GM12864 (cell line): ENCODE results near the gene PDE4DIP.
"Not testable (repeated sequence)": the region's sequence is repeated elsewhere in the genome, so short reads cannot be mapped to it uniquely, and the experiment has no call there.

Experiments
- DNase-seq: peaks from one replicate; pipeline ENCODE4 v3.0.0-alpha.2; 2011; ENCODE audit warnings: low read depth
- H3K4me3 ChIP-seq: 2 replicates; pipeline ENCODE4 v1.5.1; 2011; ENCODE audit warnings: mild to moderate bottlenecking, low read depth, low read length, control low read depth

The PDE4DIP gene

DNA sequence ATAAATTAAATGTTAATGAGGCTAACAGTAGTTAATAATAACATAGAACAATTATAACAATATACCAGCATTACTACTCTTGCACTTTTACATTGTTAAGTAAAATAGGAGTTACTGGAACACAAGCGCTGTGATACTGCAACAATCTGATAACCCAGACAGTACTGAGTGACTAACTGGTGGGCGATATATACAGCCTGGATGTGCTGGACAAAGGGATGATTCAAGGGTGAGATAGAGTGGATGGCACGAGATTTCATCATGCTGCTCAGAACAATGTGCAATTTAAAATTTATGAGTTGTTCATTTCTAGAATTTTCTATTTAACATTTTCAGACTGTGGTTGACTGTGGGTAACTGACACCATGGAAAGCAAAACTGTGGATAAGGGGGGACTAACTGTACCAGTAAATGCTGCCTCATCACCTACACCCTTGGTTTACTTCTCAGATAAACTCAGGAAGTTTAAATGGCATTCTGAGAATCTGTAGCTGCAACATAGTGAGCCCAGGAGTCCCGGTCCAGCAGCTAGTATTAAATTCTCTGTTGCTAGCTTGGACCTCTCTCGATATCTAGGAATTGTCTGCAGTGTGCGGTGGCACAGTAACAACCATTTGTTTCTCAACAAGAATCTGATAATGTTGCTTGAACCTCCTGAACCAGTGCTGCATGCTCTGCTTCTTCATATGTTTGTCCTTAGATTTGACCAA lies 24.9 kb downstream of the PDE4DIP start:
- not testable (repeated sequence) for DNase-seq, H3K4me3 ChIP-seq

- not testable (repeated sequence) for DNase-seq
Observed at GRCh38 chr1:148869634-148869961, 25.4 kb downstream of the PDE4DIP start.

GRCh38 chr1:148874408-148875388 lies 30.5 kb downstream of the PDE4DIP start:
- not testable (repeated sequence) for DNase-seq, H3K4me3 ChIP-seq

More at GRCh38 chr1:148869634-148869961, 25.4 kb downstream of the PDE4DIP start:
- H3K4me3 ChIP-seq = not testable (repeated sequence)

DNA sequence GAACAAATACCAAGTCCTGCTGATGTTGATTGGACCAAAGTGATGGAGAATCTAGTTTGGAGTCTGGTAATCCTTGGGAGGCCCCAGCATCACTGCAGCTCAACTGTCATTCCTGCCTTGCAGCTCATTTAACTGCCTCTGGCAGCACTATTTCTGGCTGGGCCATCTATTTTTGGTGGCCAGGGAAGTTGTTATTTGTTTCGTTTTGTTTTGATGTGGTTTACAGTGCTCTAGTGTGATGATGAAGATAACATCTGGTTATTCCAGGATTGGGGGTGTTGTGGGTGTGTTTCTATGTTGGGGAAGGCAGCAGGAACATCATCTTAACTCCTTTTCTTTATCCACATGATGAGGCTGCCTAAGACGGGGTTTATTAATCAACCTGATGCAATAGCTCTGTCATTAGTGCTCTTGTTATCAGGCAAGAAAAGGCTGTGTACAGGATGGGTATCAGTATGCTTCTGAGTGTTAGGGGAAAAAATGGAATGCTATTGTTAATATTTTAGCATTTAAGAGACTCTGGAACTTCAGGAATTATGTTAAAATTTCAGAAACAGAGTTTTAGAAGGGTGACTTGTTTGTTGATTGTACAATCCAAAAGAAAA lies 35.7 kb downstream of the PDE4DIP start:
- not testable (repeated sequence) for DNase-seq, H3K4me3 ChIP-seq

DNA sequence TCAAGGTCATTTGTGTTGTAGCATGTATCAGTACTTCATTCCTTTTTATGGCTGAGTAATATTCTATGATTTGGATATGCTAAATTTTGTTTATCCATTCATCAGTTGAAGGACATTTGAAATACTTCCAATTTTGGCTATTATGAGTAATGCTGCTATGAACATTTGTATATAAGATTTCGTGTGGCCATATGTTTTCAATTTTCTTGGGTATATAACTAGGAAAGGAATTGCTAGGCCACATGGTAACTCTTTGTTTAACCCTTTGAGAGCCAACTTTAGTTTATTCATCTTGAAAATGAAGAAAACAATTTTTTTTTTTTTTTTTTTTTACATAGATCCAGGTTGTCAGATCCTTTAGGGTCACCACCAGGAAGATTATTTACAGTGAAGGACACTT lies 37.0 kb downstream of the PDE4DIP start:
- DNase-seq, H3K4me3 ChIP-seq: not testable (repeated sequence)

DNA sequence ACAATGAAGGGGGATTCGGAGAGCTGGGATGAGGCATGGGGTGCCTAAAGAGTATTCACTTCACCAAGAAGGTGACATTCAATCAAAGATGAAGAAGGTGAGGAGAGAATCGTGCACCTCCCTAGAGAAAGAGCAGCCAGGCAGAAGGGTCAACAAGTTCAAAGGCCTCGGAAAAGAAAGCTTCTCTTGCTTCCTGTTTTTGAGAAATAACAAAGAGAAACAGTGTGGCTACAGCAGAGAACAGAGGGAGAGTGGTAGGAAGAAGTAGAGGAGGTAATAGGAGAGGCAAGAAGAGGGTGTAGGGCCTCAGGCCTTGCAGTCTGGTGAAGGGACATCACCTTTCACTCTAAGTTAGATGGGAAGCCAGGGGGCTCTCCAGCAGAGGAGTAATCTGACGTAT lies 41.0 kb downstream of the PDE4DIP start:
- not testable (repeated sequence) for H3K4me3 ChIP-seq, DNase-seq

GRCh38 chr1:148886293-148886692 lies 42.1 kb downstream of the PDE4DIP start:
- not testable (repeated sequence) for H3K4me3 ChIP-seq, DNase-seq

DNA sequence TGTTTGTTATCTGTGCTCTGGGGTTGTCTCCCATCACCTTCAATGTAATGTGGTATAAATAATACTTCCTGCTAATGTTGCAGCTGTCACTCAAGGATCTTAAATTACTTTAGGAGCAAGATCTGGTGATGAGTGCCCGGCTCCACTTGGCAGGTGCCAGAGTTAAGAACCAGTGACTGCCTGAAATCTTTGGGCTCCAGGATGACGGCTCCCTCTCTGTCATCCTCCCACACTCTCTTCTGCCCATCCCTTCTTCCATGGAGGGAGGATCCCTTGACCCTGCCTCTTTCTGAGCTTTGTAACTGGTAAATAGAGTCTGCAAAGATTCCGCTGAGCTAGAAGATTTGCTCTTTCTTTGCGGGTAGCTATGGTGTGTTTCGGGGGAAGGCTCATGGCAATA lies 44.4 kb downstream of the PDE4DIP start:
- H3K4me3 ChIP-seq = not testable (repeated sequence)

DNA sequence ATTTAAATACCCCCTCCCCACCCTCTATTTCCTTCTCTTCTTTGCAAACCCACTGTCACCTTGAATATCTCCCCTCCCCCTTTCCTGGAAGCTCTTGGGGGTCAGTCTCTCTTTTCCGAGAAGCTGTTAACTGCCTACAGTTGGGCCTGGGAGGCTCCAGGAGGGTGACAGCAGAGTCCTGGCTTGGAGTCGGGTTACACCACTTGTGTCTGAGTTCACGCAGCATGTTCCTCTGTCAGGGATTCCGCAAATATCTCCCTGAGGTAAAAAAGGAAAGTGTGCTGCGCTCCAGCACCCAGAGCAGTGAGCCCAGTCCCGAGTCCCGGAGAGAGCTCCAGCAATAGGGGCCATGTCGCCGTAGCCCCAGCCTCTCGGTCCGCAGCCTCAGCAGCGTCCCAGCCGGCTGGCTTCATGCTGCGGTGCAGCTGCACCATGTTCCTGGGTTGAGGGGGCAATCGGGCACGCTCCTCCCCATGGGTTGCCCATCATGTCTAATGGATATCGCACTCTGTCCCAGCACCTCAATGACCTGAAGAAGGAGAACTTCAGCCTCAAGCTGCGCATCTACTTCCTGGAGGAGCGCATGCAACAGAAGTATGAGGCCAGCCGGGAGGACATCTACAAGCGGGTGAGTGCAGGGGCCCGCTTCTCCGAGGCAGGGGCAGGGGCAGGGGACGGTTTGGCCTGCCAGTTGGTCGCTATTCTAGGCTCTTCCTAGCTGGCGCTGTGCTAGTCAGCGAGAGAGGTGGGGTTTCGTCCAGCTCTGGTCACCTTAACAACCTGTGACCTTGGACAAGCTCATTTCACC lies 45.2 kb downstream of the PDE4DIP start:
- DNase-seq, H3K4me3 ChIP-seq: not testable (repeated sequence)

More for the DNA sequence above, 44.4 kb downstream of the PDE4DIP start:
- not testable (repeated sequence) for DNase-seq

- not testable (repeated sequence) for H3K4me3 ChIP-seq, DNase-seq
Observed at GRCh38 chr1:148890075-148890568, 45.9 kb downstream of the PDE4DIP start.

DNA sequence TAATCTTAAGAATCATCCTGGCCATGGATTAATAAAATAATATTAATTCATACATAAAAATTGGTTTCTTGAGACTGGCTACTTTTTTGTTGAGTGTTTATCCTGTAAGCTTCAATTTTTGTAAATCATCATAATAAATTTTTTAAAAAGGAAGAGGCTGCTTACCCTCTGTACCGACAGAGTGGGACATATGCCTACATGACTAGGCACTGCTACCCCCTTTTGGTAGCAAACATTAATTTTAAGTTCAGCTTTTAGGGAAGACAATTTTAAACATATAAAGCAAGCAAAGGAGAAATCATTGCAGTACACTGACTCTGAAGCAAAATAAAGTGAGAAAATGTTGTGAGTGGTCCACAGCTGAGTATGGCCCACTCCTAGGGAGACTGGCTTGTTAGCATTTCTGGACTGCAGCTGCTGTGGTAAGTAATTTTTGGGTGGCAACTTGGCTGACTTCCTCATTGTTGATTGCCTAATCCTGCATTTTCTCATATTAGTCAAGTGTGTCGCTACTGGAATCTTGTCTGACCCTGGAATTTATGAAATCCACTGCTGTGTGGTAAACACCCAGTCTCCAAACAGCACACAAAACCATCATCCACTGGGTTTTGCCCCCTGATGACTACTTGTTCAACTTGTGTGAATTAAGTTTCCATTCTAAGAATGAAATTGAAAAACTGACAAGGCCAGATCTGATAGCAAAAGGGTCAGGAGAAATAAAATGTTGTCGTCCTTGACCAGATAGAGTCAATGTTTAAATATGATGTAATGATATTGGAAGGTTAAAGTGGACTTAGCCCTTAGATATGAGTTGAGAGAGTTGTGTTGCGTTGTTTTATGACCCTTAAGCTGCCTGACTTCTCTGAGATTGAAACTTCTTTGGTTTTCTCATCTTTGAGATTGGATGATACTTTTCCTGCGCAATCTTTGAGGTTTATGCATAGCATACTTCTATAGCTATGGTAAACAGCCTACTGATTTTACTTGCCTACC lies 50.4 kb downstream of the PDE4DIP start:
- not testable (repeated sequence) for H3K4me3 ChIP-seq, DNase-seq

DNA sequence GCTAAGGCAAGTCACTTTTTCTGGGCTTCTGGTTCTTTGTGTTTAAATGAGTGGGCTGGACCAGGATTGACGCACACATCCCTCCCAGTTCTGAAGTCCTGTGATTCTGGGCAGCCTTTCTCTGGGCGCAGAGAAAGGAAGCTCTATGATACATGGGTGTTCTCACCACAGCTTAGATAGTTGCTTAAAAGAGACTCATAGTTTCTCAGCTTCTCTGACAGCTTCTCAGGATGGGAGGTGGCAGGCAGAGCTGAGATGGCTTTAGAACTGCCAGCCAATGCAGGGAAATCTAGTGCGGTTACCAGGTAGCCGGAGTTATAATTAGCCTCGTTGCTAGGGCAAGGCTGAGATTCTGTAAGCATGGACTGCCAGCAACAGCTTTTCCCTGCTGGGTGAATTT lies 55.8 kb downstream of the PDE4DIP start:
- DNase-seq = not testable (repeated sequence)

DNA sequence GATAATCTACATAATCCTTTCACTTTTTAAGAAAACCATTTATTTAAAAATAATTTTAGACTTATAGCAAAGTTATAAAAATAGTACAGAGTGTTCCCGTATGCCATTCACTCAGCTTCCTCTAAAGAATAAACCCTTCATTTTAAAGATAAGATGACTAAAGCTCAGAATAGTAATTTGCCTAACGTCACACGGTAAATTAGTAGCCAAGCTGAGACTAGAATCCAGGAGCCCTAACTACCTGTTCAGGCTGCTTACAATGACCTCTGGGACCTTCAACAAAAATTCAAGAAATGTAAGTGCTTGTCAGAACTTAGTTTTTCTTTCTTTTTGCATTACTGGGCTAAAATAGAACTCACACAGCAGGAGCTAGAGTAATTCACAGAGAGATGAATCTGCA lies 56.5 kb downstream of the PDE4DIP start:
- DNase-seq, H3K4me3 ChIP-seq: not testable (repeated sequence)

More for the DNA sequence above, 55.8 kb downstream of the PDE4DIP start:
- not testable (repeated sequence) for H3K4me3 ChIP-seq

DNA sequence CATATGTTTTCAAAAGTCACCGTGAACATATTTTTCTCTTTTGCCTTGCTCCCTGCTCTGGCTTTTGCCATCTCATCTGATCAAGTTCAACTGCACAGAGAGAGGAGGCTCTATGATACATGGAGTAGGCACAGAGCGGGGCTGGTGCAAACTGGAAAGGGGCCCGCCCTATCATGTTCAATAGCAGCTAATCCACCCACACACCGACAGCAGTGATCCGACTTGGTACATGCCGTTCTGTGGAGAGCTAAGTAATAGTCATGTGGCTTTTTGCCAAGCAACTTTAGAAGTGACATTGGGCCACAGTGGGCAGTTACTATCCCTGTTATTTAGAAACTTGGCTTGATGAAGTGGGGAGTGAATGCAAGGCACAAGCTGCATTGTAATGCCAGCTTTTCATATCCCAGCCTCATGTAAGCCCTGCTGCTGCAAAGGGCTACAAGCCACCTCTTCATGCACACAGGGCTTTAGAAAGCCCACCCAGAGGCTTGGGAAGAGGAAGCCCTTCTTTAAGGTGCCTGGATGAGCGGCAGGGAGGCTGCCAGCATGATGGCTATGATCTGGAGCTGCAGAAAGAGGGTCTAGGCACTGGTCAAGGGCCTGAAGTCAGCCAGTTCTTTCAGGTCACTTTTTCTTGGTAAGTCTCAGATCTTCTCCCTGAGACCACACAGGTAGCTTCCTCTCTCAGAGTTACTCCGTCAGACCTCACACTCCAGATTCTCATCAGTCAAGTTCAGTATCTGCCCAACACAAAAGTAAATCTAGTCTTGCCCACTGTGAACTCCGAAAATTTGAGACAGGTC lies 57.1 kb downstream of the PDE4DIP start:
- not testable (repeated sequence) for H3K4me3 ChIP-seq, DNase-seq

- not testable (repeated sequence) for DNase-seq, H3K4me3 ChIP-seq
Observed at GRCh38 chr1:148901953-148902341, 57.7 kb downstream of the PDE4DIP start.

DNA sequence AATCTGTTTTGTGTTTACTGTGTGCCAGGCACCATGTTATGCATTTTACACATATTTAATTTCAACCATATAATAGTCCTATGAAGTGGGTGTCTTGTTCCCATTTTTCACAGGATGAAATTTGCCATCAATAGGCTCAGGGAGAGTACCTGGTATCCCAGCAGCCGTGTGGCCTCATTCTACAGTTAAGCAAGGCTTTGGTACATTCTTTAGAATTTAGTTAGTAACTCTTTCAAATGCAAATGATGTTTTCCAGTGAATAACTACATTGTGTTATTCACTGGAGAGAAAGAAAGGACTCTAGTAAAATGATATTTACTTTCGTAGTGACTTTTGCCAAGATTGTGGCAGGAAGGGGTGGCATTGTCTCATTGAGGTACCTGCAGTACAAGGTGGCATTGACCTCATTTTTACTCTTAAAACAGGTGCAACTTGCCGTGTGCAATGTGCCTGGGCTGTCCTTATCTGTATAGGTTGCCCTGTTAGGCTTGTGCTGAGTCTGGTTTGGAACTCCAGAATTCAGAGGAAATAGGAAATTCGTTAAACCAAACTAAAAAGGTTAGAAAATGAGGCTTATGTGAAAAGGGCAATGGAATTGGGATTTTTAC lies 65.1 kb downstream of the PDE4DIP start:
- H3K4me3 ChIP-seq, DNase-seq: not testable (repeated sequence)
